OCI-LY7 (cell line): Measurements from ENCODE around the gene ATP12A. TPM values are rescaled to one million over a fixed set of nuclear protein-coding genes. Genes with fewer than 3 reads are reported as not detected.
A peak's percentile ranks its signal among the peaks of the same experiment; 100 is the strongest.

Source experiments
- BruUV-seq: library from RNA; stranded (reverse); fragments of 400-500 nt; replicated peaks from 2 replicates; lab custom pipeline; 2021; lab: Mats Ljungman, UMichigan
- CTCF ChIA-PET: fragments of 300-600 bp; sonication (Branson Sonifier 250); formaldehyde crosslinking; loops from one replicate; lab custom pipeline; 2022; ENCODE audit warnings: antibody characterized with exemption; ENCODE audit not compliant: unreplicated experiment; lab: Charles Lee
- POLR2A ChIA-PET: fragments of 300-600 bp; sonication (Branson Sonifier 250); formaldehyde crosslinking; loops from one replicate; lab custom pipeline; 2022; ENCODE audit warnings: antibody characterized with exemption; lab: Charles Lee
- DNase-seq: peaks from one replicate; pipeline ENCODE4 v3.0.0-alpha.2; 2015; ENCODE audit warnings: low spot score
- H2AFZ ChIP-seq: fragments of 200-600 bp; sonication (generic), shearing (Covaris generic); 2 replicates; pipeline ENCODE4 v1.6.1; 2014; ENCODE audit warnings: mild to moderate bottlenecking, antibody characterized with exemption, low read length, moderate library complexity
- H3K27ac ChIP-seq: fragments of 200-600 bp; sonication (generic); 2 replicates; pipeline ENCODE4 v1.5.1; 2014; ENCODE audit warnings: mixed run types, low read depth, mild to moderate bottlenecking, moderate library complexity, low read length, inconsistent platforms; ENCODE audit not compliant: poor library complexity, severe bottlenecking
- H3K36me3 ChIP-seq: fragments of 200-600 bp; sonication (generic); 2 replicates; pipeline ENCODE4 v1.6.1; 2014; ENCODE audit warnings: mild to moderate bottlenecking, antibody characterized with exemption, low read length, moderate library complexity, mixed read lengths; ENCODE audit not compliant: insufficient read depth
- H3K4me1 ChIP-seq: fragments of 200-600 bp; sonication (generic); 2 replicates; pipeline ENCODE4 v1.5.1; 2014; ENCODE audit warnings: mild to moderate bottlenecking, low read length; ENCODE audit not compliant: insufficient read depth, poor library complexity, severe bottlenecking
- H3K4me2 ChIP-seq: fragments of 200-600 bp; sonication (generic); 2 replicates; pipeline ENCODE4 v1.6.1; 2014; ENCODE audit warnings: mild to moderate bottlenecking, low read length
- H3K4me3 ChIP-seq: fragments of 200-600 bp; sonication (generic); 2 replicates; pipeline ENCODE4 v1.5.1; 2014; ENCODE audit warnings: mild to moderate bottlenecking, low read depth, low read length; ENCODE audit not compliant: poor library complexity, severe bottlenecking
- H3K79me2 ChIP-seq: fragments of 200-600 bp; sonication (generic); 2 replicates; pipeline ENCODE4 v1.6.1; 2016; ENCODE audit warnings: low read depth, mild to moderate bottlenecking, low read length, moderate library complexity, mixed read lengths; ENCODE audit not compliant: insufficient read depth
- H3K9me2 ChIP-seq: fragments of 200-600 bp; sonication (generic); 2 replicates; pipeline ENCODE4 v1.6.1; 2016; ENCODE audit warnings: mild to moderate bottlenecking, low read length, mixed read lengths; ENCODE audit not compliant: insufficient read depth
- H3K9me3 ChIP-seq: fragments of 200-600 bp; sonication (generic); 2 replicates; pipeline ENCODE4 v1.6.1; 2014; ENCODE audit warnings: mild to moderate bottlenecking, mixed run types, low read length, mixed read lengths
- H4K20me1 ChIP-seq: fragments of 200-600 bp; sonication (generic); 2 replicates; pipeline ENCODE4 v1.6.1; 2014; ENCODE audit warnings: mild to moderate bottlenecking, antibody characterized with exemption, low read length, moderate library complexity, mixed read lengths; ENCODE audit not compliant: insufficient read depth
- EZH2phosphoT487 ChIP-seq: fragments of 200-600 bp; sonication (generic); IDR thresholded peaks from 2 replicates; pipeline ENCODE4 v1.6.1; 2018; ENCODE audit warnings: low read depth, borderline replicate concordance, mild to moderate bottlenecking, mixed run types, antibody characterized with exemption, low read length, moderate library complexity, mixed read lengths
- intact Hi-C: fragments of 100-400 bp; cut with micrococcal nuclease; formaldehyde crosslinking; loops from one replicate; pipeline ENCODE4 v1.10.0; 2022; ENCODE audit not compliant: unreplicated experiment
- total RNA-seq, 2 experiments: library from RNA; depleted of rRNA in 1 of 2; stranded (reverse); fragments of >200 nt in 1 of 2; shearing (Covaris generic) in 1 of 2; gene quantifications; 2 replicates each; pipeline ENCODE4 v1.2.3, GENCODE V29; 2014 to 2022
- TF ChIP-seq, protein P1 (sequence below): fragments of 200-600 bp; sonication (generic); conservative IDR thresholded peaks from 2 replicates; pipeline ENCODE4 v1.5.1; 2014; ENCODE audit warnings: mild to moderate bottlenecking, antibody characterized with exemption, low read length, moderate library complexity, mixed read lengths

The ATP12A gene
- total RNA-seq, 2 experiments from 2014 or later = not detected

DNA sequence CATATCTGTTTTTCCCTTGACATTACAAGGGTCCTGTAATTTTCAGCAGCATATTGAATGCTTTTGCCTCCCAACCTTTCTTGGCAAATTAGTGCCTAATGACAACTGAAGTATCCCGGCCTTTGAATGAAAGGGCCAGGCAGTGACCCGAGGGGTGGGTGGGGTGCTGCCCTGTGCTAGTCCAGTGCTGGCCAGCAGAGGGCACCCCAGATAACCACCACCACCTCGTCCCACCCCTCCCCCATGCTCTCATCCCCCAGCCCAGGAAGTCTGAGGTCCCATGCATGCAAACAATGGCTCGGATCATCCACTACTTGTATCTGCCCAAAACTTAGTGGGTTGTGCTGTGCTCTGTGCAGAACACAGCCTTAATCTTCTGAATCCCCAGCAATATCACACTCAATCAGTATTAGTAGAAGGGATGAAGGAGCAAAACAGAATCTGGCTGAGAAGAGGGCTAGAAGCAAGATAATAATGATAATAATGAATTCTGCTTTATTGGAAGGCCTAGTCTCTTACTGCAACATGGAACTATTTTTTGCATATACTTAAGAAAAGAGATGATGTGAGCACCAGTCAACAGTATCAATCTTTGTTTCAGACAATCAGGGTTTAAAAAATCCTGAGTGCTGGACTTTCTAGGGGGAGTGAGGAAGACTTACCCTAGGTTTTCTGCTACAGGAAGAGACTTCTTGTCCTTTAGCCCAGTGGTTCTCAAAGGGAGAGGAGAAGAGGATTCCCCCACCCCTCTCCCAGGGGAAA is 3.8 kb downstream of the ATP12A start:
- Histone ChIP-seq H3K4me2 (peak overlapping the region; percentile 68), H3K4me3 (peak overlapping the region; percentile 31), H4K20me1 (no peaks in the 10 kb centered on the region), H3K9me2 (no peaks in the 10 kb centered on the region), H3K36me3 (no peaks in the 10 kb centered on the region), H2AFZ (peak overlapping the region; percentile 96), H3K9me3 (no peaks in the 10 kb centered on the region), H3K27ac (peak overlapping the region; percentile 56), H3K4me1 (peaks cover 30% of the 10 kb centered on the region), H3K79me2 (no peaks in the 10 kb centered on the region)
- intact Hi-C loops = loop anchor here (10.0 kb wide), 1 partner anchor 301 kb away; no protein-coding TSS in a partner anchor
- no TSS peak for BruUV-seq
- ChIA-PET CTCF (interaction anchor here (0.8 to 1.2 kb wide), 3 partner anchors 9 to 10 kb away, joined by 3 read pairs; no protein-coding TSS in a partner anchor), POLR2A (no interaction called here)
- no peak for TF ChIP-seq EZH2phosphoT487
- TF ChIP-seq, protein P1, sequence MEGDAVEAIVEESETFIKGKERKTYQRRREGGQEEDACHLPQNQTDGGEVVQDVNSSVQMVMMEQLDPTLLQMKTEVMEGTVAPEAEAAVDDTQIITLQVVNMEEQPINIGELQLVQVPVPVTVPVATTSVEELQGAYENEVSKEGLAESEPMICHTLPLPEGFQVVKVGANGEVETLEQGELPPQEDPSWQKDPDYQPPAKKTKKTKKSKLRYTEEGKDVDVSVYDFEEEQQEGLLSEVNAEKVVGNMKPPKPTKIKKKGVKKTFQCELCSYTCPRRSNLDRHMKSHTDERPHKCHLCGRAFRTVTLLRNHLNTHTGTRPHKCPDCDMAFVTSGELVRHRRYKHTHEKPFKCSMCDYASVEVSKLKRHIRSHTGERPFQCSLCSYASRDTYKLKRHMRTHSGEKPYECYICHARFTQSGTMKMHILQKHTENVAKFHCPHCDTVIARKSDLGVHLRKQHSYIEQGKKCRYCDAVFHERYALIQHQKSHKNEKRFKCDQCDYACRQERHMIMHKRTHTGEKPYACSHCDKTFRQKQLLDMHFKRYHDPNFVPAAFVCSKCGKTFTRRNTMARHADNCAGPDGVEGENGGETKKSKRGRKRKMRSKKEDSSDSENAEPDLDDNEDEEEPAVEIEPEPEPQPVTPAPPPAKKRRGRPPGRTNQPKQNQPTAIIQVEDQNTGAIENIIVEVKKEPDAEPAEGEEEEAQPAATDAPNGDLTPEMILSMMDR = peak; percentile 95
- peak; percentile 84 for DNase-seq

DNA sequence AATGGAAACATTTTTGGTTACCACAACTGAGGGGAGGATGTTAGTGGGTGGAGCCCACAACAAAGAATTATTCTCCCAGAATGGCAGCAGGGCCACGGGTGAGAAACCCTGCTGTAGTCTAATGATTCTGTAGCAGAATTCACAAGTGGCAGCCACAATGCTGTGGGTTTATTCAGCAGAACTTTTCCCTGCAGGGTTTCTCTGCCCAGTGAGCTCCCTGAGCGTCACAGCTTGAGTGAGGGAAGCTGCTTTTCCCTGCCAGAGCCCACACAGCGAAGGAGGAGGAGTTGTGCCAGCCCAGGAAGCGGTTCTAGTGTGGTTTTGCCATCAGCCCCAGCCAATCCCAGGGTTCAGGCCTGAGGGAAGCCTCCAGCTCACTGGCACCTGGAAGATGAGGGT is 4.4 kb downstream of the ATP12A start:
- Histone ChIP-seq H3K27ac (peak overlapping the region; percentile 56), H3K36me3 (no peaks in the 10 kb centered on the region), H3K4me2 (peak overlapping the region; percentile 68), H3K4me1 (peaks cover 30% of the 10 kb centered on the region), H3K79me2 (no peaks in the 10 kb centered on the region), H3K4me3 (peak overlapping the region; percentile 31), H2AFZ (peak overlapping the region; percentile 96), H4K20me1 (no peaks in the 10 kb centered on the region), H3K9me3 (no peaks in the 10 kb centered on the region), H3K9me2 (no peaks in the 10 kb centered on the region)
- DNase-seq = no peak
- TF ChIP-seq, protein P1 = no peak
- no peak for TF ChIP-seq EZH2phosphoT487
- POLR2A ChIA-PET = interaction anchor here (0.6 kb wide), 1 partner anchor 430 kb away, joined by 5 read pairs; no protein-coding TSS in a partner anchor
- CTCF ChIA-PET = interaction anchor here (0.8 kb wide), 1 partner anchor 10 kb away, joined by 3 read pairs; no protein-coding TSS in a partner anchor
- BruUV-seq = no TSS peak
- intact Hi-C loops = loop anchor here (10.0 kb wide), 1 partner anchor 300 kb away; no protein-coding TSS in a partner anchor
